ENCODE measurements around the gene PLEKHM2.

PLEKHM2 gene

GRCh38 chr1:15709226-15709625 lies 25.1 kb downstream of the PLEKHM2 start:
- Histone ChIP-seq H3K4me1 (ENCODE audit: control insufficient read depth, low read depth, low read length) (no peaks in the 10 kb centered on the region), H4K8ac (ENCODE audit: low read depth, low read length) (no peak overlapping the region), H3K79me1 (ENCODE audit: low read length) (peaks cover 16% of the 10 kb centered on the region), H3K23ac (ENCODE audit: low read length) (no peak overlapping the region), H2BK15ac (replicated peaks; ENCODE audit: low read depth) (no peak overlapping the region), H3K79me2 (ENCODE audit: control insufficient read depth, insufficient read depth, low read length) (peaks cover 4% of the 10 kb centered on the region), H3K9ac (ENCODE audit: low read length) (no peak overlapping the region), H3K36me3 (ENCODE audit: control insufficient read depth, insufficient read depth, low read length) (peaks cover 1% of the 10 kb centered on the region), H3K4me3 (ENCODE audit: low read length) (no peak overlapping the region), H3K4me2 (ENCODE audit: low read length) (no peak overlapping the region), H3K56ac (ENCODE audit: low read length) (no peak overlapping the region), H3K4ac (ENCODE audit: low read depth, low read length) (no peak overlapping the region), H4K5ac (ENCODE audit: low read length) (no peak overlapping the region), H3K27me3 (ENCODE audit: insufficient read depth, low read length, poor library complexity) (no peaks in the 10 kb centered on the region), H2BK120ac (ENCODE audit: low read depth, low read length) (no peak overlapping the region), H2AK5ac (ENCODE audit: low read length) (no peak overlapping the region), H3K27ac (ENCODE audit: low read depth, low read length) (no peak overlapping the region), H3K18ac (ENCODE audit: low read length) (no peak overlapping the region), H2BK5ac (ENCODE audit: low read length) (no peak overlapping the region)
- WGBS (ENCODE audit: extremely low coverage, insufficient coverage, low lambda C conversion rate), result no CpG with 5 or more reads among the region's 4 CpGs
- DNase-seq, result no peak

GRCh38 chr1:15712168-15712567 lies 28.0 kb downstream of the PLEKHM2 start:
- Histone ChIP-seq H3K18ac (ENCODE audit: low read length) (no peak overlapping the region), H3K79me2 (ENCODE audit: control insufficient read depth, insufficient read depth, low read length) (peaks cover 4% of the 10 kb centered on the region), H3K4ac (ENCODE audit: low read depth, low read length) (no peak overlapping the region), H3K27ac (ENCODE audit: low read depth, low read length) (no peak overlapping the region), H3K27me3 (ENCODE audit: insufficient read depth, low read length, poor library complexity) (no peaks in the 10 kb centered on the region), H3K79me1 (ENCODE audit: low read length) (peaks cover 14% of the 10 kb centered on the region), H3K9ac (ENCODE audit: low read length) (no peak overlapping the region), H3K56ac (ENCODE audit: low read length) (no peak overlapping the region), H4K8ac (ENCODE audit: low read depth, low read length) (no peak overlapping the region), H3K36me3 (ENCODE audit: control insufficient read depth, insufficient read depth, low read length) (peaks cover 2% of the 10 kb centered on the region), H4K5ac (ENCODE audit: low read length) (no peak overlapping the region), H3K4me3 (ENCODE audit: low read length) (no peak overlapping the region), H2AK5ac (ENCODE audit: low read length) (no peak overlapping the region), H2BK120ac (ENCODE audit: low read depth, low read length) (no peak overlapping the region), H2BK5ac (ENCODE audit: low read length) (no peak overlapping the region), H2BK15ac (replicated peaks; ENCODE audit: low read depth) (no peak overlapping the region), H3K4me2 (ENCODE audit: low read length) (no peak overlapping the region), H3K4me1 (ENCODE audit: control insufficient read depth, low read depth, low read length) (no peaks in the 10 kb centered on the region), H3K23ac (ENCODE audit: low read length) (no peak overlapping the region)
- WGBS (ENCODE audit: extremely low coverage, insufficient coverage, low lambda C conversion rate), result no CpG with 5 or more reads among the region's 4 CpGs
- DNase-seq, result no peak

GRCh38 chr1:15714406-15715136 lies 30.5 kb downstream of the PLEKHM2 start:
- H3K36me3 ChIP-seq (ENCODE audit: control insufficient read depth, insufficient read depth, low read length), result peaks cover 2% of the 10 kb centered on the region
- H3K4ac ChIP-seq (ENCODE audit: low read depth, low read length), result no peak overlapping the region

GRCh38 chr1:15717418-15718125 lies 33.5 kb downstream of the PLEKHM2 start:
- no CpG with 5 or more reads among the region's 11 CpGs for WGBS (ENCODE audit: extremely low coverage, insufficient coverage, low lambda C conversion rate)
- H3K79me2 ChIP-seq (ENCODE audit: control insufficient read depth, insufficient read depth, low read length), result no peaks in the 10 kb centered on the region
- H3K79me1 ChIP-seq (ENCODE audit: low read length), result peaks cover 6% of the 10 kb centered on the region
- no peak overlapping the region for H3K4me3 ChIP-seq (ENCODE audit: low read length)
- no peak overlapping the region for H2AK5ac ChIP-seq (ENCODE audit: low read length)
- H2BK5ac ChIP-seq (ENCODE audit: low read length), result no peak overlapping the region
- H3K27ac ChIP-seq (ENCODE audit: low read depth, low read length), result no peak overlapping the region
- H3K56ac ChIP-seq (ENCODE audit: low read length), result no peak overlapping the region
- no peaks in the 10 kb centered on the region for H3K4me1 ChIP-seq (ENCODE audit: control insufficient read depth, low read depth, low read length)
- no peak overlapping the region for H3K18ac ChIP-seq (ENCODE audit: low read length)
- H2BK15ac ChIP-seq (replicated peaks; ENCODE audit: low read depth), result no peak overlapping the region
- H3K9ac ChIP-seq (ENCODE audit: low read length), result no peak overlapping the region
- no peak overlapping the region for H2BK120ac ChIP-seq (ENCODE audit: low read depth, low read length)
- H4K5ac ChIP-seq (ENCODE audit: low read length), result no peak overlapping the region
- peaks cover 6% of the 10 kb centered on the region for H3K36me3 ChIP-seq (ENCODE audit: control insufficient read depth, insufficient read depth, low read length)
- DNase-seq, result no peak
- no peak overlapping the region for H3K4me2 ChIP-seq (ENCODE audit: low read length)
- no peaks in the 10 kb centered on the region for H3K27me3 ChIP-seq (ENCODE audit: insufficient read depth, low read length, poor library complexity)
- H3K4ac ChIP-seq (ENCODE audit: low read depth, low read length), result no peak overlapping the region
- H4K8ac ChIP-seq (ENCODE audit: low read depth, low read length), result no peak overlapping the region
- no peak overlapping the region for H3K23ac ChIP-seq (ENCODE audit: low read length)

More at GRCh38 chr1:15714406-15715136, 30.5 kb downstream of the PLEKHM2 start:
- Histone ChIP-seq H3K9ac (ENCODE audit: low read length) (no peak overlapping the region), H3K27ac (ENCODE audit: low read depth, low read length) (no peak overlapping the region), H3K79me2 (ENCODE audit: control insufficient read depth, insufficient read depth, low read length) (no peaks in the 10 kb centered on the region), H2BK5ac (ENCODE audit: low read length) (no peak overlapping the region), H2AK5ac (ENCODE audit: low read length) (no peak overlapping the region), H4K8ac (ENCODE audit: low read depth, low read length) (no peak overlapping the region), H2BK15ac (replicated peaks; ENCODE audit: low read depth) (no peak overlapping the region), H3K18ac (ENCODE audit: low read length) (no peak overlapping the region), H3K56ac (ENCODE audit: low read length) (no peak overlapping the region), H3K4me3 (ENCODE audit: low read length) (no peak overlapping the region), H3K4me1 (ENCODE audit: control insufficient read depth, low read depth, low read length) (no peaks in the 10 kb centered on the region), H3K27me3 (ENCODE audit: insufficient read depth, low read length, poor library complexity) (no peaks in the 10 kb centered on the region), H3K79me1 (ENCODE audit: low read length) (peaks cover 7% of the 10 kb centered on the region), H4K5ac (ENCODE audit: low read length) (no peak overlapping the region), H3K23ac (ENCODE audit: low read length) (no peak overlapping the region), H2BK120ac (ENCODE audit: low read depth, low read length) (no peak overlapping the region), H3K4me2 (ENCODE audit: low read length) (no peak overlapping the region)
- DNase-seq, result no peak
- no CpG with 5 or more reads among the region's 4 CpGs for WGBS (ENCODE audit: extremely low coverage, insufficient coverage, low lambda C conversion rate)

GRCh38 chr1:15718199-15718601 lies 34.1 kb downstream of the PLEKHM2 start:
- Histone ChIP-seq H3K4ac (ENCODE audit: low read depth, low read length) (no peak overlapping the region), H3K36me3 (ENCODE audit: control insufficient read depth, insufficient read depth, low read length) (peaks cover 6% of the 10 kb centered on the region), H3K23ac (ENCODE audit: low read length) (no peak overlapping the region), H3K56ac (ENCODE audit: low read length) (no peak overlapping the region), H4K8ac (ENCODE audit: low read depth, low read length) (no peak overlapping the region), H3K27me3 (ENCODE audit: insufficient read depth, low read length, poor library complexity) (no peaks in the 10 kb centered on the region), H3K79me2 (ENCODE audit: control insufficient read depth, insufficient read depth, low read length) (no peaks in the 10 kb centered on the region), H3K4me1 (ENCODE audit: control insufficient read depth, low read depth, low read length) (no peaks in the 10 kb centered on the region), H2BK120ac (ENCODE audit: low read depth, low read length) (no peak overlapping the region), H3K9ac (ENCODE audit: low read length) (no peak overlapping the region), H3K18ac (ENCODE audit: low read length) (no peak overlapping the region), H2AK5ac (ENCODE audit: low read length) (no peak overlapping the region), H2BK5ac (ENCODE audit: low read length) (no peak overlapping the region), H3K4me3 (ENCODE audit: low read length) (no peak overlapping the region), H3K27ac (ENCODE audit: low read depth, low read length) (no peak overlapping the region), H3K79me1 (ENCODE audit: low read length) (peaks cover 6% of the 10 kb centered on the region), H3K4me2 (ENCODE audit: low read length) (no peak overlapping the region), H2BK15ac (replicated peaks; ENCODE audit: low read depth) (no peak overlapping the region), H4K5ac (ENCODE audit: low read length) (no peak overlapping the region)
- no CpG with 5 or more reads among the region's 8 CpGs for WGBS (ENCODE audit: extremely low coverage, insufficient coverage, low lambda C conversion rate)
- DNase-seq, result no peak
